ENCODE data around the gene PRPS2.

DNA sequence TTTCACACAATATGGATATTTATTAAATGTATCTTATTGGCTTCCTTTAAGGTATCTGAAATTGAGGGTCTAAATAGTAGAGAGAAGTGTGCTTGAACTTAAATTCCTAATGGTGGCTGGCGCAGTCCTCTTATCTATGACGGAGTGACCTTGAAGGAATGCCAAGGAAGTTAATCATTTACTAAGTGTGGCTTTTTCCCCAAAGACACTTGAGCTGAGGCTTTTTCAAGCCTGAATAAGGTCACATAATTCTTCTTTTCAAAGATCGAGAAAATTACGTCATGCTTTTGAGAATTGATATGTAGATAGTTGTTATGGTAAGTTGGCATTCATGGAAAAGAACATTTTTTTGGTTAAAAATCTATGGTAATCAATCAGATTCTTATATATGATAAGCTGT, 11.7 kb upstream of the PRPS2 start:
- TF ChIP-seq, protein P1, sequence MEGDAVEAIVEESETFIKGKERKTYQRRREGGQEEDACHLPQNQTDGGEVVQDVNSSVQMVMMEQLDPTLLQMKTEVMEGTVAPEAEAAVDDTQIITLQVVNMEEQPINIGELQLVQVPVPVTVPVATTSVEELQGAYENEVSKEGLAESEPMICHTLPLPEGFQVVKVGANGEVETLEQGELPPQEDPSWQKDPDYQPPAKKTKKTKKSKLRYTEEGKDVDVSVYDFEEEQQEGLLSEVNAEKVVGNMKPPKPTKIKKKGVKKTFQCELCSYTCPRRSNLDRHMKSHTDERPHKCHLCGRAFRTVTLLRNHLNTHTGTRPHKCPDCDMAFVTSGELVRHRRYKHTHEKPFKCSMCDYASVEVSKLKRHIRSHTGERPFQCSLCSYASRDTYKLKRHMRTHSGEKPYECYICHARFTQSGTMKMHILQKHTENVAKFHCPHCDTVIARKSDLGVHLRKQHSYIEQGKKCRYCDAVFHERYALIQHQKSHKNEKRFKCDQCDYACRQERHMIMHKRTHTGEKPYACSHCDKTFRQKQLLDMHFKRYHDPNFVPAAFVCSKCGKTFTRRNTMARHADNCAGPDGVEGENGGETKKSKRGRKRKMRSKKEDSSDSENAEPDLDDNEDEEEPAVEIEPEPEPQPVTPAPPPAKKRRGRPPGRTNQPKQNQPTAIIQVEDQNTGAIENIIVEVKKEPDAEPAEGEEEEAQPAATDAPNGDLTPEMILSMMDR (conservative IDR thresholded peaks at IDR 0.05; ENCODE audit: low read depth, low read length), result no peak
- TF ChIP-seq EZH2 (IDR thresholded peaks at IDR 0.05; ENCODE audit: low read length, unreplicated experiment), result no peak
- no peak for TF ChIP-seq EZH2phosphoT487 (IDR thresholded peaks at IDR 0.05; ENCODE audit: borderline replicate concordance, low read length)

Data from PC-3 (cell line).